Tibial artery (tissue), 4 donors: Measurements from ENCODE around the gene GAL3ST3.

ENCODE experiments used
- DNase-seq, 2 donors: peaks; one replicate each; pipeline ENCODE4 v3.0.0-alpha.2; 2019
- H3K27ac ChIP-seq, 2 donors: fragments of 200-600 bp; sonication (generic) in 1 of 2; 1 replicate in 1 of 2; 2 replicates in 1 of 2; pipeline ENCODE4 v1.5.1; 2018 to 2019; ENCODE audit warnings: mild to moderate bottlenecking in 1 of 2
- H3K27me3 ChIP-seq, 2 donors: fragments of 200-600 bp; sonication (generic) in 1 of 2; one replicate each; pipeline versions ENCODE4 v1.5.1 to v1.6.0; 2016 to 2019
- H3K36me3 ChIP-seq, 3 donors: fragments of 200-600 bp; sonication (generic) in 2 of 3; one replicate each; pipeline ENCODE4 v1.5.1; 2016 to 2019; ENCODE audit warnings: mild to moderate bottlenecking in 2 of 3
- H3K4me1 ChIP-seq, 4 donors: fragments of 200-600 bp; sonication (generic) in 2 of 4; 1 replicate in 3 of 4; 2 replicates in 1 of 4; pipeline ENCODE4 v1.5.1; 2016 to 2019
- H3K4me3 ChIP-seq, 2 donors: fragments of 200-600 bp; sonication (generic) in 1 of 2; 1 replicate in 1 of 2; 2 replicates in 1 of 2; pipeline ENCODE4 v1.5.1; 2018 to 2019; ENCODE audit warnings: mild to moderate bottlenecking in 2 of 2
- H3K9me3 ChIP-seq, 3 donors: fragments of 200-600 bp; sonication (generic) in 1 of 3; one replicate each; pipeline ENCODE4 v1.5.1; 2016 to 2019
- intact Hi-C: fragments of 100-400 bp; cut with DNase I; formaldehyde crosslinking; loops from one replicate; pipeline ENCODE4 v1.15.0; 2023; ENCODE audit warnings: low total_unique reads
- TF ChIP-seq, protein P1 (sequence below), 2 experiments: fragments of 200-600 bp in 1 of 2; fragments of 450-650 bp in 1 of 2; IDR thresholded peaks; one replicate each; pipeline ENCODE4 v1.5.1; 2017 to 2019; ENCODE audit warnings: antibody characterized with exemption in 2 of 2, mild to moderate bottlenecking in 1 of 2, moderate library complexity in 1 of 2

Gene GAL3ST3

DNA sequence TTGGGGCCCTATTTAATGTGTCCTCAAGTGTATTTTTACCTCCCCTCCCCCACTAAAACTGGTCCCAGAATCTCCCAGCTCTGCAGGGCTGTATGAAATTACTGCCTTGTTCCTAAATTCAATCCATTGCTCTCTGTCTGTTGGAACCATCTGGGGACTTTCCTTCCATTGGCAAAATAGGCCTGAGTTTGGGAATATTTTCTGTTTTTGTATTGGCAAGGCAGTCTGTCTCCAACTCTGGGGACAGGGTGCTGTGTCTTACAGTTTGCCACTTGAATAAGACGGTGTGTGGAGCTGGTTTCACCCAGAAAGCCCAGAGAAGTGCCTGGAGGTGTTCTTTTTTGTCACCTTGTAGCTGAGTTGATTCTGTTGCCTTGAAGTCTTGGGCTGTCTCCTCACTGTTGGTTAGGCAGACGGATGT, 22.4 kb upstream of the GAL3ST3 start:
- TF ChIP-seq, protein P1, sequence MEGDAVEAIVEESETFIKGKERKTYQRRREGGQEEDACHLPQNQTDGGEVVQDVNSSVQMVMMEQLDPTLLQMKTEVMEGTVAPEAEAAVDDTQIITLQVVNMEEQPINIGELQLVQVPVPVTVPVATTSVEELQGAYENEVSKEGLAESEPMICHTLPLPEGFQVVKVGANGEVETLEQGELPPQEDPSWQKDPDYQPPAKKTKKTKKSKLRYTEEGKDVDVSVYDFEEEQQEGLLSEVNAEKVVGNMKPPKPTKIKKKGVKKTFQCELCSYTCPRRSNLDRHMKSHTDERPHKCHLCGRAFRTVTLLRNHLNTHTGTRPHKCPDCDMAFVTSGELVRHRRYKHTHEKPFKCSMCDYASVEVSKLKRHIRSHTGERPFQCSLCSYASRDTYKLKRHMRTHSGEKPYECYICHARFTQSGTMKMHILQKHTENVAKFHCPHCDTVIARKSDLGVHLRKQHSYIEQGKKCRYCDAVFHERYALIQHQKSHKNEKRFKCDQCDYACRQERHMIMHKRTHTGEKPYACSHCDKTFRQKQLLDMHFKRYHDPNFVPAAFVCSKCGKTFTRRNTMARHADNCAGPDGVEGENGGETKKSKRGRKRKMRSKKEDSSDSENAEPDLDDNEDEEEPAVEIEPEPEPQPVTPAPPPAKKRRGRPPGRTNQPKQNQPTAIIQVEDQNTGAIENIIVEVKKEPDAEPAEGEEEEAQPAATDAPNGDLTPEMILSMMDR (IDR thresholded peaks at IDR 0.05), result no peak
- intact Hi-C loops, result no loop called here
- peaks cover 16 to 27% (median 24%) of the 10 kb centered on the region in 3 donors for H3K36me3 ChIP-seq
- H3K9me3 ChIP-seq, result no peaks in the 10 kb centered on the region
- peak overlapping the region; percentile 60 to 90 for H3K4me3 ChIP-seq
- H3K4me1 ChIP-seq, result peaks cover 5 to 33% (median 28%) of the 10 kb centered on the region in 4 donors
- H3K27me3 ChIP-seq, result no peaks in the 10 kb centered on the region
- no peak for DNase-seq
- H3K27ac ChIP-seq, result peak overlapping the region; percentile 94 to 97

DNA sequence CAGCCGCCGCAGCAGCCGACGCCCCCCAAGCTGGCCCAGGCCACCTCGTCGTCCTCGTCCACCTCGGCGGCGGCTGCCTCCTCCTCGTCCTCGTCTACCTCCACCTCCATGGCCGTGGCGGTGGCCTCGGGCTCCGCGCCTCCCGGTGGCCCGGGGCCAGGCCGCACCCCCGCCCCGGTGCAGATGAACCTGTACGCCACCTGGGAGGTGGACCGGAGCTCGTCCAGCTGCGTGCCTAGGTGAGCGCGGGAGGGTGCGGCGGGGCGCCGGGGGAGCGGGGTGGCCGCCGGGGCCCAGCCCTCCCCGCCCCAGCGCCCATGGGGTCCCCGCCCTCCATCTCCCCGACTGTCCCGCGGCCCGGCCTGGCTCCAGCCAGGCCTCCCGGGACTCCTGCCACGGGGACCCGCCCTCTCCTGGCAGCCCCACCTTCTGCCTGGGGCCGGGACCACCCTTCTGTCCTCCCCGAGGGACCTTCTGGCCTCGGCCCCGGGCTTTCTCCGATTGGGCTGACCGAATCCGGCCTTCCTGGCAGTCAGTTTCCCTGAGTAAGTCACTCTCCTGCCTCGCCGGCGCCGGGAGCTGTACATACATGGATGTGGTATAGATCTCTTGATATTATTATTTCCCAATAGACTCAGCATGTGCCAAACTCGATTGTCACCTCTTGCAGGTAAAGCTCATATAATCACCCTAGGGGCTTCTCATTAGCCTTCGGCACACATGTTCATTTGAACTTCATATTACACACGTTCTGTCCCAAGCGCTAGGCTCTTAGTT, 21.8 kb upstream of the GAL3ST3 start:
- peaks cover 5 to 31% (median 25%) of the 10 kb centered on the region in 4 donors for H3K4me1 ChIP-seq
- H3K27me3 ChIP-seq, result no peaks in the 10 kb centered on the region
- intact Hi-C loops, result no loop called here
- peak overlapping the region; percentile 94 to 97 for H3K27ac ChIP-seq
- TF ChIP-seq, protein P1 (IDR thresholded peaks at IDR 0.05), result no peak
- H3K4me3 ChIP-seq, result peak overlapping the region; percentile 60 to 90
- peaks cover 22 to 33% (median 30%) of the 10 kb centered on the region in 3 donors for H3K36me3 ChIP-seq
- no peaks in the 10 kb centered on the region for H3K9me3 ChIP-seq
- DNase-seq, result peak; percentile 73 to 85

DNA sequence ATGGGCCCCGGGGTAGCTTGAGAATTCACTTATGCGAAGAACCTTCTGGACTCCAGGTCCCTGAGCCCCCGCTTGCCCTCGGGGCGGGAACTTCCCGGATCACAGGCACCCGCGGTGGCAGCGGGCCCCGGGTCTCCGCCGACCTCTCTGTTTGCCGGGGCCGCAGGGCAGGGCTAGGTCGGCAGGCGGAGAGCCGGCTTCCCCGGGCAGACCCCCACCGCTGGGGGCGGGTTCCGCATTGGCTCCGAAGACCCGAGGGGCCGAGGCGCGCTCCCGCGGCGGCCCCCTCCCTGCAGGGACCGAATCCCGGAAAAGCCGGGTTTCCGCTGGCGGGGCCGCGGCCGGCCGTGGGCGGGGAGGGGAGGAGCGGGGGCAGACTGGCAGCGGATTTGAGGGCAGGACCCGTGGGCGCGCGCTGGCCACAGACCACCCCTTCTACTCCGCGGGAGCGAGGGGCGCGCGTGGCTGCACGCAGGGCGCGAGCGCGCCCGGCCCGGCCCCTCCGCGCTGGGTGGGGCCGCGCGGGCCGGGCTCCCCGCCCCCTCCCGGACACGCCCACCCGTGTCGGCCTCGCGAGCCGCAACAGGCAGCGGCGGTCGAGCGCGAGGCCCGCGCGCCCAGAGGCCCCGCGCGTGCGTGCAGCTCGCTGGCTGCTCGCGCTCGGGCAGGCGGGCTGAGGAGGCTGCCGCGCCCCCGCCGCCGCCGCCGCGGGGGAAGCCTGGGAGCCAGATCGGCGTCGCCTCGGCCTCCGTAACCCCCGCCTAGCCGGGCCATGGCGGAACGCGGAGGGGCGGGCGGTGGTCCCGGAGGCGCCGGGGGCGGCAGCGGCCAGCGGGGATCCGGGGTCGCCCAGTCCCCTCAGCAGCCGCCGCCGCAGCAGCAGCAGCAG, 21.0 kb upstream of the GAL3ST3 start, which contains the start of gene PACS1:
TSS of gene PACS1 (plus strand) at position 558 of the 889 bp plus-strand sequence. CDS start at position 773, 215 bp downstream.
- peaks cover 30 to 35% (median 34%) of the 10 kb centered on the region in 3 donors for H3K36me3 ChIP-seq
- peak within 1 kb of the TSS; percentile 60 to 90 for H3K4me3 ChIP-seq
- no peaks in the 10 kb centered on the region for H3K9me3 ChIP-seq
- peak within 1 kb of the TSS; percentile 94 to 97 for H3K27ac ChIP-seq
- H3K27me3 ChIP-seq, result no peaks in the 10 kb centered on the region
- peaks cover 5 to 31% (median 25%) of the 10 kb centered on the region in 4 donors for H3K4me1 ChIP-seq
- DNase-seq, result peak; percentile 65 to 90
- TF ChIP-seq, protein P1 (IDR thresholded peaks at IDR 0.05), result peak in 1 of 2 experiments; percentile 57
- intact Hi-C loops, result no loop called here

DNA sequence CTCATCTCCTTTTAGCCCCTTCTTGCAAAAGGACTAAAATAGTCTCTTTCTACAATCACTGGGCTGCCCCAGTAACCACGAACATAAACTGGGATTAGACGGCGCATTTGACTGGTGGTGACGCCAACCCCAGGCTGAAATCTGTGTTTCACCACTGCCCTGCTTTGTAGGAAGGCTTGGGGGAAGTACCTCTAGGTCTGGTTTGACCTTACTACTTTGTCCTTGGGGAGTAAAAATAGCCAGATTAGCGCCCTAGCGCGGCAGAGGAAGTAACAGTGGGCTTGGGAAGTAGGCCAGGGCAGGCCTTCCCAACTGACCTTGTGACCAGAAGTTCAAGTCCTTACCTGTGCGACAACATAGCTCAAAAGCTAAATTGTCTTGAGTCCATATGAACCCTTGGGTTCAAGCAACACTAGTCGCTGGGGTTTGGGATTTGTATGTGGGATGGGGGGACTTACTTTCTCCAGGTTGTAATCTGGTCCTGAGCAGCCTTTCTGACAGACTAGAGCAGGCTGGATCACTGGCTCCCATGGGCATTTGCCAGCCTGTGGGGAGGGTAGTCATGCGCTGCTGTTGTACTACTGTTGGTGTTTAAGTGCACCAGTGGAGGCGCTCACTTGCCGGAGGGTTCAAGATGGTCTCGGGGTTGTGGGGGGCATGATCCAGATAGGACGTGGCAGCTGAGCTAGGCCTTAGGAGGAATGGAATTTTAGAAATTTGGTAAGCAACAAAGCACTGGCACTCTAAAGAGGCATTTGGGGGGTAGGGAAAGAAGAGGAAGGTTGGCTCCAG, 20.2 kb upstream of the GAL3ST3 start:
- TF ChIP-seq, protein P1 (IDR thresholded peaks at IDR 0.05), result peak in 1 of 2 experiments; percentile 13
- peak; percentile 62 to 86 for DNase-seq
- intact Hi-C loops, result no loop called here
- H3K4me1 ChIP-seq, result peaks cover 5 to 31% (median 25%) of the 10 kb centered on the region in 4 donors
- H3K27ac ChIP-seq, result peak overlapping the region; percentile 94 to 97
- H3K27me3 ChIP-seq, result no peaks in the 10 kb centered on the region
- H3K36me3 ChIP-seq, result peaks cover 38 to 43% (median 38%) of the 10 kb centered on the region in 3 donors
- no peaks in the 10 kb centered on the region for H3K9me3 ChIP-seq
- H3K4me3 ChIP-seq, result peak overlapping the region; percentile 60 to 90
